ENCODE data around the gene SLC13A1.

GRCh38 chr7:123185756-123186155, 14.0 kb downstream of the SLC13A1 start:
- no peak for TF ChIP-seq TAF1 (IDR thresholded peaks at IDR 0.05; ENCODE audit: borderline replicate concordance, insufficient read depth, low read length)
- no peak for TF ChIP-seq FOXP2 (optimal IDR thresholded peaks at IDR 0.05; ENCODE audit: borderline replicate concordance, extremely low read depth, extremely low read length, insufficient read depth)
- no peak for TF ChIP-seq POLR2AphosphoS5 (IDR thresholded peaks at IDR 0.05; ENCODE audit: low read depth, low read length)

Measured in PFSK-1 (cell line).